HepG2 (cell line): Measurements from ENCODE around the gene PPP1R18. TPM values are rescaled to one million over a fixed set of nuclear protein-coding genes. Genes with fewer than 3 reads are reported as not detected.

Experiments
- ATF5 ChIP-seq: sonication (generic); formaldehyde crosslinking; IDR thresholded peaks from 2 replicates; pipeline ENCODE4 v1.4.0; 2020; ENCODE audit warnings: mild to moderate bottlenecking, low read depth, missing genetic modification reagents
- CBFB ChIP-seq: sonication (generic); formaldehyde crosslinking; IDR thresholded peaks from 2 replicates; pipeline ENCODE4 v1.4.0; 2020; ENCODE audit warnings: missing genetic modification reagents
- FOSL1 ChIP-seq: sonication (generic); formaldehyde crosslinking; IDR thresholded peaks from 2 replicates; pipeline ENCODE4 v1.9.0; 2021; ENCODE audit warnings: missing genetic modification reagents, borderline replicate concordance
- FOXJ3 ChIP-seq: sonication (generic); formaldehyde crosslinking; IDR thresholded peaks from 2 replicates; pipeline ENCODE4 v1.4.0; 2020; ENCODE audit warnings: missing genetic modification reagents, mild to moderate bottlenecking, borderline replicate concordance
- FOXK1 ChIP-seq: sonication (generic); formaldehyde crosslinking; IDR thresholded peaks from 2 replicates; pipeline ENCODE4 v1.4.0; 2020; ENCODE audit warnings: low read depth, missing genetic modification reagents, borderline replicate concordance
- KLF13 ChIP-seq: sonication (generic); formaldehyde crosslinking; IDR thresholded peaks from 2 replicates; pipeline ENCODE4 v1.4.0; 2020; ENCODE audit warnings: mild to moderate bottlenecking, missing genetic modification reagents
- ZNF318 ChIP-seq: sonication (generic); formaldehyde crosslinking; IDR thresholded peaks from 2 replicates; pipeline ENCODE4 v1.4.0; 2020; ENCODE audit warnings: mild to moderate bottlenecking, missing genetic modification reagents
- ZNF460 ChIP-seq: sonication (generic); formaldehyde crosslinking; IDR thresholded peaks from 2 replicates; pipeline ENCODE4 v1.5.1; 2020; ENCODE audit warnings: missing genetic modification reagents, mild to moderate bottlenecking, borderline replicate concordance
- ZNF569 ChIP-seq: sonication (generic); formaldehyde crosslinking; IDR thresholded peaks from 2 replicates; pipeline ENCODE4 v1.5.0; 2020; ENCODE audit warnings: mild to moderate bottlenecking, missing genetic modification reagents, moderate library complexity, borderline replicate concordance
- ZNF841 ChIP-seq: sonication (generic); formaldehyde crosslinking; IDR thresholded peaks from 2 replicates; pipeline ENCODE4 v1.8.1; 2023; ENCODE audit warnings: missing genetic modification reagents, borderline replicate concordance
- ZSCAN30 ChIP-seq: sonication (generic); formaldehyde crosslinking; IDR thresholded peaks from 2 replicates; pipeline ENCODE4 v1.5.0; 2020; ENCODE audit warnings: mild to moderate bottlenecking, missing genetic modification reagents
- polyA plus RNA-seq, 8 experiments: library from polyadenylated mRNA; depleted of rRNA in 3 of 8; stranded (reverse) in 7 of 8; unstranded in 1 of 8; fragments of >200 nt; fragmentation: Illumina TruSeq in 4 of 8; extraction: Trizol in 4 of 8; gene quantifications; 2 replicates each; pipeline versions ENCODE4 v1.2.1 to v1.2.3, GENCODE V29; 2011 to 2016; ENCODE audit warnings: low read depth in 4 of 8, missing spikeins in 1 of 8, mixed read lengths in 1 of 8; ENCODE audit not compliant: insufficient read depth in 1 of 8
- total RNA-seq, 5 experiments: library from RNA; depleted of rRNA; stranded (reverse); fragments of >200 nt; fragmentation: Illumina TruSeq; extraction: Trizol; gene quantifications; 2 replicates each; pipeline ENCODE4 v1.2.3, GENCODE V29; 2016; ENCODE audit warnings: low read depth in 1 of 5
- TF ChIP-seq, protein P1 (sequence below): IDR thresholded peaks from 2 replicates; pipeline ENCODE4 v1.6.1; 2012; ENCODE audit warnings: low read depth, low read length, improper control_type of control experiment
- TF ChIP-seq, protein P2 (sequence below): sonication (generic); formaldehyde crosslinking; conservative IDR thresholded peaks from 2 replicates; pipeline ENCODE4 v1.8.0; 2022; ENCODE audit warnings: mild to moderate bottlenecking, moderate library complexity, missing genetic modification reagents

PPP1R18 gene
- total and polyA plus RNA-seq, 2 of the 13 experiments (the other 11 are each of a cell fraction or from before 2014, with no cell fraction given): 4.9 to 9.2 TPM

GRCh38 chr6:30720738-30721197, 34.3 kb upstream of the PPP1R18 start (continued):
- TF ChIP-seq ZNF318 (CRISPR knock-in tag) (no peak), CBFB (CRISPR knock-in tag) (no peak), KLF13 (CRISPR knock-in tag) (no peak), ZNF841 (CRISPR knock-in tag) (peak; percentile 78; the same call in 1 of the 2 replicates), FOXK1 (CRISPR knock-in tag) (no peak), FOXJ3 (CRISPR knock-in tag) (no peak), FOSL1 (no peak), ZNF460 (CRISPR knock-in tag) (no peak), ZSCAN30 (CRISPR knock-in tag) (no peak), ATF5 (no peak), ZNF569 (no peak)
- TF ChIP-seq, protein P1, sequence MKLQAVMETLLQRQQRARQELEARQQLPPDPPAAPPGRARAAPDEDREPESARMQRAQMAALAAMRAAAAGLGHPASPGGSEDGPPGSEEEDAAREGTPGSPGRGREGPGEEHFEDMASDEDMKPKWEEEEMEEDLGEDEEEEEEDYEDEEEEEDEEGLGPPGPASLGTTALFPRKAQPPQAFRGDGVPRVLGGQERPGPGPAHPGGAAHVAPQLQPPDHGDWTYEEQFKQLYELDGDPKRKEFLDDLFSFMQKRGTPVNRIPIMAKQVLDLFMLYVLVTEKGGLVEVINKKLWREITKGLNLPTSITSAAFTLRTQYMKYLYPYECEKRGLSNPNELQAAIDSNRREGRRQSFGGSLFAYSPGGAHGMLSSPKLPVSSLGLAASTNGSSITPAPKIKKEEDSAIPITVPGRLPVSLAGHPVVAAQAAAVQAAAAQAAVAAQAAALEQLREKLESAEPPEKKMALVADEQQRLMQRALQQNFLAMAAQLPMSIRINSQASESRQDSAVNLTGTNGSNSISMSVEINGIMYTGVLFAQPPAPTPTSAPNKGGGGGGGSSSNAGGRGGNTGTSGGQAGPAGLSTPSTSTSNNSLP: no peak
- TF ChIP-seq, protein P2, sequence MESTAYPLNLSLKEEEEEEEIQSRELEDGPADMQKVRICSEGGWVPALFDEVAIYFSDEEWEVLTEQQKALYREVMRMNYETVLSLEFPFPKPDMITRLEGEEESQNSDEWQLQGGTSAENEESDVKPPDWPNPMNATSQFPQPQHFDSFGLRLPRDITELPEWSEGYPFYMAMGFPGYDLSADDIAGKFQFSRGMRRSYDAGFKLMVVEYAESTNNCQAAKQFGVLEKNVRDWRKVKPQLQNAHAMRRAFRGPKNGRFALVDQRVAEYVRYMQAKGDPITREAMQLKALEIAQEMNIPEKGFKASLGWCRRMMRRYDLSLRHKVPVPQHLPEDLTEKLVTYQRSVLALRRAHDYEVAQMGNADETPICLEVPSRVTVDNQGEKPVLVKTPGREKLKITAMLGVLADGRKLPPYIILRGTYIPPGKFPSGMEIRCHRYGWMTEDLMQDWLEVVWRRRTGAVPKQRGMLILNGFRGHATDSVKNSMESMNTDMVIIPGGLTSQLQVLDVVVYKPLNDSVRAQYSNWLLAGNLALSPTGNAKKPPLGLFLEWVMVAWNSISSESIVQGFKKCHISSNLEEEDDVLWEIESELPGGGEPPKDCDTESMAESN: no peak
